GM21529 (cell line): Measurements from ENCODE around the gene GDF10.

Experiments used
- ATAC-seq: cut with Tn5 transposase; IDR thresholded peaks from one replicate; pipeline ENCODE4 v1.9.1; 2021; ENCODE audit not compliant: unreplicated experiment

Gene GDF10

DNA sequence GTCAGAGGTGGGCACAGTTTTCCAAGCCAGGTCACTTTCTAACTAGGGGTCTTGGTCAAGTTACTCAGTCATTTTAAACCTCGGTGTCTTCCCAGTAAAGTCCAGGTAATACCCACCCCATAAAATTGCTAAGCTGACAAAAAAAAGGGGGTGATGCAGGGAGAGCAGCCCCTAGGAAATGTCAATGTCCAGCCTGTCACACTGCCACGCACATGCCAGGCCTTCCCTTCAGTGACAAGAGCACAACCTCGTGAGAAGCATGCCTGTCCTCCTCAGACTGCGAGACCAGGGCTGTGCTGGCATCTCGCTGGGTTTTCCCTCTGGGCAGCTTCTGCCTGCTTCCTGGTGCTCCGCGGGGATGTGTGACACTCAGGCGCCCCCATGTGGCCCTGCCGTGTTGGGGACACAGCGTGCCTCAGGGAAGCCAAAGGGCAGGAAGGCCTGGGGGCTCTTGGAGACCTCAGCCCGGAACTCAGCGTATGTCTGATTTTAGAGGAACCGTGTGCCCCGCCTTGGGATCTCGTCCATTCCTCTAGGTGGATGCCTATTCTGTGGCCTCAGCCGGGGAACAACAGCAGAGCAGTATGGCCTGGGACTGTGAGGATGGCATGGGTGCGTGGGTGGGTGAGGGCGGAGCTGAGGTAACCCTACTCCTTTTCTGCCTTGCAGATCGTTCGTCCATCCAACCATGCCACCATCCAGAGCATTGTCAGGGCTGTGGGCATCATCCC, 12.1 kb downstream of the GDF10 start:
- peak; percentile 63 for ATAC-seq

DNA sequence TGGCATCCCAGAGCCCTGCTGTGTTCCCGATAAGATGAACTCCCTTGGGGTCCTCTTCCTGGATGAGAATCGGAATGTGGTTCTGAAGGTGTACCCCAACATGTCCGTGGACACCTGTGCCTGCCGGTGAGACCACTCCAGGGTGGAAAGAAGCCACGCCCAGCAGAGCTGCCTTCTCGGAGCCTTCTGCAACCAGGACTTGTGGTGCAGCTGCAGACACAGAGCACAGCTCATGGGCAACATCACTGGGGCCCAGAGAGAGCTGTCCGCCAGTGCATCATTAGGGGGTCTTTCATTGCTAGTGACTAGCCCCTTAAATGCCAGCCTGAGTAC, 12.6 kb downstream of the GDF10 start:
- ATAC-seq, result no peak

DNA sequence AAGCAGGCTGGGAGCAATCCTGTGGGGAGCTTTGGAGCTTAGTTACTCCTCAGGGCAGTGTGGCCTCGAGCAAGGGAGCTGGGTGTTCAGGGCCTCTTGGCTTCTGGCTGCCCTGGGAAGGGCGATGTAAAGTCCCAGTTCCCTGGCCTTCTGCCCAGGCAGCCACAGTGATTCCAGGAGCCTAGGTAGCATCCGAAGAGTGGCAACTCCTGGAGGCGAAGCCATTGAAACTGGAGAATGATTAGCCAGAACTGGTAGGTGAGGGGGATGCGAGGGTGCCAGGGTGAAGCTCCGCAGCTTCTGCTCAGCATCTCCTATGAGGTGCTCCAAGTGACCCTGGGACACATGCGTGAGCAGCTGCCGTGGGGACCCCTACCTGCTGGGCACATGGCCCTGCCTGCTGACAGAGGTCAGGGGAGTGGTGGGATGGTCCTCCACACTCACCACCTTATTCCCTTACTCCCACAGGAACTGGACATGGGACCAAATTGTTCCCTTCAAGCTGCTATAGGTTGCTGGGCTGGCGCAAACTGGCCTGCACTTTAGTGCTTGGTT, 14.5 kb downstream of the GDF10 start:
- ATAC-seq, result no peak

DNA sequence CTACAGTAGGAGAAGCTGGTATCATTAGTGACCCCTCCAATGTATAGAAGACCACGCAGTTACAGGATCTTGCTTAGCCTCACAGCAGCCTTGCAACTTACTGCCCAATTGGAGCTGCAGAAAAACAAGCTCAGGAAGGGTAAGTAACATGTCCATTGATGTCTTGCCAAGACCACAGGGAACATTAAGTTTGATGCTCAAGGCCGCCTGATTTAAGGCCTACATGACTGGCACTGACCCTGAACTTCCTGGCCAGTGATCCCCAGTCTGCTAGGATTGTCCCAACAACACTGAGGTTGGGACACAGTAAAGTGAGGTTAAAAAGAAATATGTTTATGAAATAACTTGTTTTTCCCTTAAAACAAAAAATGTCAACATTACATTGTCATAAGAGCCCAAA, 15.4 kb downstream of the GDF10 start:
- no peak for ATAC-seq

DNA sequence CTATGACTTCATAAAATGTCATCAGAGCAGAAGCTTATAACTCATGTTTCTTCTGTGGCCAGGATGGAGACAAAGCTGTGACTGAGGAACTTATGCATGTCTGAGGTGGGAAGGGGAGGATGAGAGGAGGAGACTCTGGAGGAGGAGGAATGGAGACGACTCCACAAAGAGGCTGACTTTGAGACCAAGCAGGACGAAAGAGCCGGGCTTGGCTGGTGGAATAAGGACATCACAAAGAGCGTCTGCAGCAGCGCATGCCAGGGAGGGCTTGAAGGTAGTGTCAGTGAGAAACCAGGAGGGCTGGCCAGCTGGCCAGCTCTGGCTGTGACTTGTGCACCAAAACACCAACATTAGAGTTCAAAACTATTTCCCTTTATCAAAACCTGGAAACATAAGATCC, 16.1 kb downstream of the GDF10 start:
- ATAC-seq, result no peak

DNA sequence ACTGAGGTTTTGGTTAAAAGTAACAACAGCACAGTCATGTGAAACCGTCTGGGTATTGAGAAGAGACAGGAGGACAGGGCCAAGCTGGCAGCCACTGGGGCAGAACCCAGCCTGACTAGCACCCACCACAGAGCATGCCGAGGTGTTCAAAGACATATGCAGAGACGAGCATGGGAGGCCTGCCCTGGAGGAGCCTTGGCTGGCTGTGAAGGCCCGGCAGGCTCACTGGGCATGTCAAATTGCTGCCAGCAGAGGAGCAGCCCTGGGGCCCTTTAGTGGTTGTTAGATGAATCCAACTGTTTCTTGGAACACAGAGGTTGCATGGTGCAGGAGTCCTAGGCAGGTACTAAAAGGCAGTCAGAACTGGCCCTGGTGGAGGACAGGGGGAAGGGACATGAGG, 17.3 kb downstream of the GDF10 start:
- ATAC-seq, result no peak

DNA sequence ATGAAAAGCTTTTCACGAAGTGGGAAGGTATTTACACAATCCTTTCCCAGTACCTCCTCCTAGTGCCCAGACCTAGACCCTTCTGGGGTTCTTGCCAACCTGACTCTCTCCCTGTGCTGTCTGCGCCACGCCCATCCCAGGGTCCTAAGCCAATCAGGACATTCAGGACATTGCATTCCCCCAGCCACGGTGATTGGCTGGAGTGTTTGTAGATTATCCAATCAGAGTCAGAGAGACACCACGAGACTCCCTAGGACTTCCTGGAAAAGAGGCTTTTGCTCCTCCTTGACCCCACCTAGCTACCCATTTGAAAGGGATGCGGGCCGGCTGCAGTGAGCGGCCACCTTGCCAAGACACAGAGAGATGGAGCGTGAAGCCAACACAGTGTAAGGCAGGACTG, 18.7 kb downstream of the GDF10 start:
- ATAC-seq, result no peak

DNA sequence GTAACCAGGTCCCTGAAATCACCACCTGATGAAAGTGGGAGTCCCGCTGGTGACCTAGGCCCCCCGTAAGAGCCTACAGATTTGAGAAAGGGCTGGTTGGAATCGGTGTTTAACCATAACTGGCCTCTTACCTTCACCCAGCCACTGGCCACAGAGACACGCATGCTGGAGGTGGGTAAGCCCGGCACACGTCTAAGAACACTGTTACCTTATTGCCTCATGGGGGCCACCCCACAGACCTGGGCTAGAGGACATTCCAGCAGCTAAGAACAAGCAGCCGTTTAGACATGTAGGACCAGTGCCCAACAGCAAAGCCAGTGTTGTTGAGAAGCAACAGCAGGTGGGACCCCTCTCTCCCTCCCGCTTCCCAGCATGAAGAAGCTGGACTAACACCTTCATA, 19.8 kb downstream of the GDF10 start:
- ATAC-seq, result no peak

DNA sequence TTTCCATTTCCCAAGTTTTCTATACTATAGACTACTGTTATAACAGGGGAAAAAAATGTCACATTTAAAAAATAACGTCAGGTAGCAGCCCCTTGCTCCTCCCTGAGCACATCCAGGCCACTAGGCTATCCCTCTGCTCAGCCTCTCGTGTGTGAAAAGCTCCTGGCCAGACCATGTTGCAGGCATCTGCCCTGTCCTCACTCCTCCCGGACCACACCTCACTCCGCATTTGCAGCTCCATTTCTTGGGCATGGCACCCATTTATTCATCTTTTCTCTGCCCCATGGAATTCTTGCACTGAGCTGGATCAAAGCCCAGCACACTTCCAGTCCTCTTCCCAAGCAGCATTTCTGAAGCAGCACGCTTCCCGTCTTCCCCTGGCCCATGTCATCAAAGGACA, 20.8 kb downstream of the GDF10 start:
- no peak for ATAC-seq

DNA sequence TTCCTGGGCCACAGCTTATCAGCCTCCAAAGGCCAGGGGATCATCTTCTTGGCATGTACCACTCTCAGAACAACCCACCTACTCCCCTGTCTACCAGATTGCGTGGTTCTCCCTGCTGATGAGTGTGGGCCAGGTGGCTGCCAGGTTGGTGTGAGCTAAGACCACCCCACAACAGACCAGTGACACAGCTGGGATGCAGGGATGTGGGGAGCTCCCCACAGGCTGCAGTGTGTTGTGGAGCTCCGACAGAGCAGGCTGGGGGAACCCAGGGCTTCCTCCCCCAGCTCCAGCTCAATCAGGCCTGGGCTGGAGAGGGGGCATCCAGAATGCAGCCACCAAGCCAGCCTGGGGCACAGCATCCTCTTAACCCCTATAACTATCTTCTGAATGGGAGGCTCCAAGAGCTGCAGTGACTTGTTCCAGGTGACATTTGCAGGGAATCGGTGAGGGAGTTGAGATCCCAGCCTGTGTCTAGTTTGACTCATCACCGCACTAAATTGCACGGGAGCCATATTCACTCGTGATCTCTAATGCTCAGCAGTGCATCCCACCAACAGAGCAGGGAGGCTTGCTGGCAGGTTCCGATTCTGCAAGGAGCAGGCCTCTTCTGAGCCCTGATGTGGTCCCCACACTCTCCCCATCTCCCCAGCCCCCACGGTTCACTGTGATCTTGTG, 21.7 kb downstream of the GDF10 start:
- ATAC-seq, result no peak

DNA sequence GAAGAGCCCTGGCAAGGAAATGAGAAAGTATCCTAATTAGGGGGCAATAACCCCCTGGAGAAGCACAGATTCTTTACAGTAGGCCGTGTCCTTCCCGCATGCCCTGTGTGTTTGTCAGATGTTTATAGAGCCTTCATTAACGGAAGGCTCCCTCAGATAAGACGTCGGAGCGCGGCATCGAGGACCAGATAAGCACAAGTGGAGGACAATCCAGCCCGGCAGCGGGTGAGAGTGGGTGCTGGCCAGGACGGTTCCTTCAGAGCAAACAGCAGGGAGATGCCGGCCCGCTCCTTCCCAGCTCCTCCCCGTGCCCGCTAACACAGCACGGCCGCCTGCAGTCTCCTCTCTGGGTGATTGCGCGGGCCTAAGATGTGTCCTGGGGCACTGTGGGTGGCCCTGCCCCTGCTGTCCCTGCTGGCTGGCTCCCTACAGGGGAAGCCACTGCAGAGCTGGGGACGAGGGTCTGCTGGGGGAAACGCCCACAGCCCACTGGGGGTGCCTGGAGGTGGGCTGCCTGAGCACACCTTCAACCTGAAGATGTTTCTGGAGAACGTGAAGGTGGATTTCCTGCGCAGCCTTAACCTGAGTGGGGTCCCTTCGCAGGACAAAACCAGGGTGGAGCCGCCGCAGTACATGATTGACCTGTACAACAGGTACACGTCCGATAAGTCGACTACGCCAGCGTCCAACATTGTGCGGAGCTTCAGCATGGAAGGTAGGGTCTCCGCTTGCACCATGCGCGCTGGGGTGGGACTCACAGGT, 22.5 kb downstream of the GDF10 start, which contains the start of gene GDF2:
TSS of gene GDF2 (plus strand) at position 155 of the 762 bp plus-strand sequence. CDS start at position 370, 215 bp downstream.
- ATAC-seq, result no peak

DNA sequence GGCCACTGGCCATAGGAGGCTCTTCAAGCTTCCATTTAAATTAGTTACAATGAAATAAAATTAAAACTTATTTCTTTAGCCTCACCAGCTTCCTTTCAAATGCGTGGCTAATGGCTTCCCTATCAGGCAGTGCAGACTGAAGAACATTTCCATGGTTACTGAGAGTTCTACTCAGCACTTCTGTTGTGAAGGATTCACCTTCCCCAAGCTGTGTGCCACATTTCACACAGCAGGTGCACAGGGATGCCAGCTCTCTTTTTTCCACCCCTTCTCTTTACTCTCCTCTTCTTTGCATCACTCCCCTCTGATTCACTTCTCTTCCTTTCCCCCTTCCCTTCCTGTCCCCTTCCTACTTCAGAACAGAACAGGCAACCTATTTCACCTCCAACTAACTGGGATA, 23.1 kb downstream of the GDF10 start:
- ATAC-seq, result no peak

DNA sequence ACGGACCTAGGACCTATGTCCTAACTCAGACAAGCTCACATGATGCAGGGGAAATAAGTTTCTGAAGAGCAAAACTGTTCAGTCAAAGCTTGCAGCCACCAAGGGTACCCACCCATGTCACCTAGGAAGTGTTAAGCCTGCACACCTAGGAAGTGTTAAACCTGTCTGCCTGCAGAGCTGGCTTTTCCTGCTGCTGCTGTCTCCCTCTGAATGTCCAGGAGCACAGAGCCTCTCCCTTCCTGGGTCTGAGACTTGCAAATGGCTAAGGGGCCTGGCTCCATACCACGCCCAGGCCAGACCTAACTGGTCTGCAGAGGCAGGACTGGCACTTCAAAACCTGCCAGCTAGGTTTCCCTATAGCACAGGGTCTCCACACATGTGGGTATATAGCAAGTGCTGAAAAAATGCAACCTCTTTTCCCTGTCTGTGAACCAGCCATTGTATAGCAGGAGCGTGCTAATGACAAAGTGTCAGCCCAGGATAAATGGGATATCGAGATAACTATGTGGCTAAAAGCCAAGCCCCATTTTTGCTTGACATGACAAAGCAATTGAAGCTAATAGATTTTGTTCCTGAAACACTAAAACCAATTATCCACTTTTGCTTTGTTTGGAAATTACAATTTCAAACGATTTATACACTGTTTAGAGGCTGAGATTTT, 23.8 kb downstream of the GDF10 start:
- no peak for ATAC-seq

DNA sequence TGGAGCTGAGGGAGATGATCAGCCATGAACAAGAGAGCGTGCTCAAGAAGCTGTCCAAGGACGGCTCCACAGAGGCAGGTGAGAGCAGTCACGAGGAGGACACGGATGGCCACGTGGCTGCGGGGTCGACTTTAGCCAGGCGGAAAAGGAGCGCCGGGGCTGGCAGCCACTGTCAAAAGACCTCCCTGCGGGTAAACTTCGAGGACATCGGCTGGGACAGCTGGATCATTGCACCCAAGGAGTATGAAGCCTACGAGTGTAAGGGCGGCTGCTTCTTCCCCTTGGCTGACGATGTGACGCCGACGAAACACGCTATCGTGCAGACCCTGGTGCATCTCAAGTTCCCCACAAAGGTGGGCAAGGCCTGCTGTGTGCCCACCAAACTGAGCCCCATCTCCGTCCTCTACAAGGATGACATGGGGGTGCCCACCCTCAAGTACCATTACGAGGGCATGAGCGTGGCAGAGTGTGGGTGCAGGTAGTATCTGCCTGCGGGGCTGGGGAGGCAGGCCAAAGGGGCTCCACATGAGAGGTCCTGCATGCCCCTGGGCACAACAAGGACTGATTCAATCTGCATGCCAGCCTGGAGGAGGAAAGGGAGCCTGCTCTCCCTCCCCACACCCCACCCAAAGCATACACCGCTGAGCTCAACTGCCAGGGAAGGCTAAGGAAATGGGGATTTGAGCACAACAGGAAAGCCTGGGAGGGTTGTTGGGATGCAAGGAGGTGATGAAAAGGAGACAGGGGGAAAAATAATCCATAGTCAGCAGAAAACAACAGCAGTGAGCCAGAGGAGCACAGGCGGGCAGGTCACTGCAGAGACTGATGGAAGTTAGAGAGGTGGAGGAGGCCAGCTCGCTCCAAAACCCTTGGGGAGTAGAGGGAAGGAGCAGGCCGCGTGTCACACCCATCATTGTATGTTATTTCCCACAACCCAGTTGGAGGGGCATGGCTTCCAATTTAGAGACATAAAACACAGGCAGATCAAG, 25.6 kb downstream of the GDF10 start:
- no peak for ATAC-seq

DNA sequence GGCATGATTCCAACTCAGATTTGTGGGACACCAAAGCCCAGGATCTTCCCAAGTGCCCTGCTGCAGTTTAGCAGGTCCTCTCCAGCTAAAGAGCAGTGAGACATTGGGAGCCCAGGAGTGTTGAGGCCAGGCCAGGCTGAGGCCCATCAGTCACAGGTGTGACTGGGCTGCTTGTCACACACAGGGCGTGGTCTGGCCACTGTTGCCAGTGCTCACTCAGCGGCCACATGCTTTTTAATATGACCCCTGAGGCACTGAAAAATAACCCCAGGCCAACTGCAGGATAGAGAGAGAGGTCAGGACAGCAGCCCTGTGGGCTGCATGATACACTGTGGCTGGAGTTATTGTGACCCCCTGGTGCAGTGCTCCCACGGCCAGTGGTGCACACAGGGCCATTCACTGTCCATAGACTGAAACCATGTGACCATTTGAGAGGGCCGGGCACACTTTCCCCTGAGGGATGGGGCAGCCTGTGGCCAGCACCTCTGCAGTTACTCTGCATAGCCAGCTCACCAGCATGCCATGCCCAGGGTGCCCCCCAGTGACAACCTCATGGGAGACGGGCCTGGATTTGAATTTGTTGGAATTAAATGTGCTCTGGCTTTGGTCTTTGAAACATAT, 26.4 kb downstream of the GDF10 start:
- ATAC-seq, result no peak

DNA sequence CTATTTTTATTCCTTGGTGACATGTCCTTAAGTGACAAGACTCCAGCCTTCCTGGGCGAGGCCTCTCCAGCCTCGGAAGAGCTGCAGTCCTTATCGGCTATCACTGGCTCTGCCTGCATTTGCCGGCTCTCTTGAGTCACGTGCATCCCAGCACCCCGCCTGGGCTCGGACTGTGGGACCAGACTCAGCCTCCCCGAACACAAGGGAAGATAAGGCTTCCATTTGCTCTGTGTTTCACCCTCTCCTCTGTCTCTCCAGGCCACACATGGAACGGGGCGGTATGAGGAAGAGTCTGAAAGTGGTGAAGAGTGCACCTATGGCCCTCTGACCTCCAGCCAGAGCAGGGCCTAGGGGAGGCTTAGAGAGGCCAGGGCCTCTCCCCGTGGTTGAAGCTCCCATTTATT, 26.9 kb downstream of the GDF10 start:
- ATAC-seq, result no peak

DNA sequence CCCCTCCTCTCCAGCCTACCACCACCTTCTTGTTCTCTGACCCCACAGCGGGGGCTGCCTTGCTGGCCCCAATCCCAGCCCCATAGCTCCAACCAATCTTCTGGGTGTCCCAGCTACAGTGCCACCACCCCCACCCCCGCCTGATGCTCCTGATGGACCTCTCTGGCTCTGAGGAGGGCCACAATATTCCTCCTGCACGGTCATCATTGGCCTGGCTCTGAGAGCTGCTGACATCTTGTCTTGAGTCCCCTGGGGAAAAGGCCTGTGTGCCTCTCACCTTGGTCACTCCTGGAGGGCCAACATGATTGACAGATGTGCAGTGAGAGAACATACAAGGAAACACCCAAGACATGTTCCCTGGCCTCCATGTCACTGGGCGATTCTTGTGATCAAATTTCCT, 29.9 kb downstream of the GDF10 start:
- no peak for ATAC-seq

DNA sequence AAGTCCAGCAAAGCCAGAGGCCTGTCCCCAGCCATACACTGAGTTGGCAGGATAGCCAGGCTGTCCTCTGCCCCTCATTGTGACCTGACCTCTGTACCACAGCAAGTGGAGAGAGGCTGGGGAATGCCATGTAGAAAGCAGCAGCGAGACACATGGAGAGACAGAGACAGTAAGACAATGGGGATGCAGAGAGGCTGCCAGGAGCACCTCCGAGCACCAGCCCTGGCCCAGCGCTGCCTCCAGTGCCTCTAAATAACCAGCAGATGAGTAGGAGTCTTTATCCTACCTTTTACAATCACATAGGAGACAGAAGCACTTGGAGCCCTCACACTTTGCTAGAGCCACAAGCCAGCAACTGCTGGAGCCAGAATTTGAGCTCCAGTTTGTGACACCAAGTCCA, 30.4 kb downstream of the GDF10 start:
- no peak for ATAC-seq

DNA sequence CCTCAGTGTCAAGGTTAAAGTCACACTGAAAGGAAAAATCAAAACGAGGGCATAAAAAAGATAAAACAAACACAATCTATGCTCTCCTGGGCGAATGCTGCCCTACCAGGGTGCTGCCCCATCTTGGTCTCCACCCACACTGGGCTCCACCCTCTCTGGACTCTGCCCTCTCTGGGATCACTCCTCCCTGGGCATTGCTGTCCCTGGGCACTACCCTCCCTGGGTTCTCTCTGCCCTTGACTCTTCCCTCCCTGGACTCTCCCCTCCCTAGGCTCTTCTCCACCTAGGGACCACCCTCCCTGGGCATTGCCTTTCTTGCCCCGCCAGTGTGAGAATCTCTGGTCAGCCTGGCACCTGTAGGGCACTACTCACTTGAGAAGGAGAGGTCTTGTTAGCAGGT, 30.8 kb downstream of the GDF10 start:
- ATAC-seq, result no peak

DNA sequence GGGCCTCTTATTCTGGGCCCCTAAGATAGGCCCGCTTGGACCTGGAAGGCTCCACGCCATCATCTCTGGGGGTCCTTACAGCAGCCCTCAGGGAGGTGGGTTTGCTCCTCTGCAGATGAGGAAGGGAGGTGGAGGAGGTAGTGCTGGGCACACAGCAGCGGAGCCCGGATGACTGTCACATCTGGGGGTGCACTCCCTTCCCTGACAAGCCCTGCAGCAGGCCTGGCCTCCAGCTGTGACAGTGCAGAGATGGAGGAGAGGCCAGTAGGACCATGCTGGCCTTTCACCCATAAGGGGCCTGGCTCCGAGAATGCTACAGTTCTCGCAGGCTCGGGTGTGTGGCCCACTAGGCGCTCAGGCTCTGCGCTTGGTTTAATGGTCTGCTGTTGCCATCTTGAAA, 31.5 kb downstream of the GDF10 start:
- no peak for ATAC-seq
